Kidney epithelial cell (primary cell): Measurements from ENCODE around the gene CDC42. TPM values are rescaled to one million over a fixed set of nuclear protein-coding genes. Genes with fewer than 3 reads are reported as not detected.

Experiments used
- DNase-seq: peaks from one replicate; pipeline ENCODE4 v3.0.0-alpha.2; 2010; ENCODE audit warnings: low read depth
- H3K27me3 ChIP-seq: 2 replicates; pipeline ENCODE4 v1.6.0; 2011; ENCODE audit warnings: low read length; ENCODE audit not compliant: control insufficient read depth, insufficient read depth
- H3K36me3 ChIP-seq: 2 replicates; pipeline ENCODE4 v1.5.1; 2011; ENCODE audit warnings: low read length; ENCODE audit not compliant: control insufficient read depth, insufficient read depth
- H3K4me3 ChIP-seq: 2 replicates; pipeline ENCODE4 v1.5.1; 2011; ENCODE audit warnings: low read depth, mild to moderate bottlenecking, control low read depth, low read length
- total RNA-seq: library from RNA; depleted of rRNA; stranded (reverse); fragments of >200 nt; gene quantifications from 2 replicates; pipeline ENCODE4 v1.2.3, GENCODE V29; 2015
- TF ChIP-seq, protein P1 (sequence below): IDR thresholded peaks from 2 replicates; pipeline ENCODE4 v1.5.1; 2011; ENCODE audit warnings: mild to moderate bottlenecking, moderate library complexity, low read length, control low read depth, inconsistent platforms; ENCODE audit not compliant: insufficient read depth, poor library complexity, severe bottlenecking

CDC42 gene
- total RNA-seq, 1 donor from 2014 or later, result 327 TPM

GRCh38 chr1:22093513-22093912 is 41.0 kb downstream of the CDC42 start:
- no peak overlapping the region for H3K4me3 ChIP-seq
- no peaks in the 10 kb centered on the region for H3K27me3 ChIP-seq
- DNase-seq, result no peak
- no peaks in the 10 kb centered on the region for H3K36me3 ChIP-seq
- TF ChIP-seq, protein P1, sequence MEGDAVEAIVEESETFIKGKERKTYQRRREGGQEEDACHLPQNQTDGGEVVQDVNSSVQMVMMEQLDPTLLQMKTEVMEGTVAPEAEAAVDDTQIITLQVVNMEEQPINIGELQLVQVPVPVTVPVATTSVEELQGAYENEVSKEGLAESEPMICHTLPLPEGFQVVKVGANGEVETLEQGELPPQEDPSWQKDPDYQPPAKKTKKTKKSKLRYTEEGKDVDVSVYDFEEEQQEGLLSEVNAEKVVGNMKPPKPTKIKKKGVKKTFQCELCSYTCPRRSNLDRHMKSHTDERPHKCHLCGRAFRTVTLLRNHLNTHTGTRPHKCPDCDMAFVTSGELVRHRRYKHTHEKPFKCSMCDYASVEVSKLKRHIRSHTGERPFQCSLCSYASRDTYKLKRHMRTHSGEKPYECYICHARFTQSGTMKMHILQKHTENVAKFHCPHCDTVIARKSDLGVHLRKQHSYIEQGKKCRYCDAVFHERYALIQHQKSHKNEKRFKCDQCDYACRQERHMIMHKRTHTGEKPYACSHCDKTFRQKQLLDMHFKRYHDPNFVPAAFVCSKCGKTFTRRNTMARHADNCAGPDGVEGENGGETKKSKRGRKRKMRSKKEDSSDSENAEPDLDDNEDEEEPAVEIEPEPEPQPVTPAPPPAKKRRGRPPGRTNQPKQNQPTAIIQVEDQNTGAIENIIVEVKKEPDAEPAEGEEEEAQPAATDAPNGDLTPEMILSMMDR, result no peak

GRCh38 chr1:22096036-22096435 is 43.5 kb downstream of the CDC42 start:
- H3K4me3 ChIP-seq, result no peak overlapping the region
- TF ChIP-seq, protein P1, result no peak
- H3K27me3 ChIP-seq, result no peaks in the 10 kb centered on the region
- H3K36me3 ChIP-seq, result peaks cover 2% of the 10 kb centered on the region
- no peak for DNase-seq

DNA sequence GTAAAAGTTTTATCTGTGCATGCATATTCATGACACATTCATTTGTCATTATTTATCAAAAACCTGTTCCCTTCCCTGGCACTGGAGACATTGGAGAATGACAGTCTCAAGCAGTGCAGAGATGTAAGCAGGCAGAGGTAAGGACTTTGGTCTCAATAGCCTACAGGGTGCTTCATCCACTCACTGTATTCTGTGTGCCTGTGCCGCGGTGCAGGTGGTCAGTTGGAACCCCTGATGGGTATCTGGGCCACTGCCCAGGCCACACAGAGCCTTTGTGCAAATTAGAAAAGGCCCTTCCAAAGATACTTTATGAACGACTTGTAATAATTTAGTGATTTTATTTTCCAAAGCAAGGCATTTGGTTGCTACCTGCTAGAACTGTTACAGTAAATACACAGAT is 44.0 kb downstream of the CDC42 start:
- DNase-seq, result no peak
- H3K27me3 ChIP-seq, result no peaks in the 10 kb centered on the region
- TF ChIP-seq, protein P1, result no peak
- no peak overlapping the region for H3K4me3 ChIP-seq
- peaks cover 2% of the 10 kb centered on the region for H3K36me3 ChIP-seq

- no peak for DNase-seq
- TF ChIP-seq, protein P1, result no peak
- peaks cover 2% of the 10 kb centered on the region for H3K36me3 ChIP-seq
These were observed 46.2 kb downstream of the CDC42 start for GRCh38 chr1:22098752-22099151.

GRCh38 chr1:22100168-22100567 is 47.7 kb downstream of the CDC42 start:
- peaks cover 2% of the 10 kb centered on the region for H3K36me3 ChIP-seq

More at GRCh38 chr1:22098752-22099151, 46.2 kb downstream of the CDC42 start:
- Histone ChIP-seq H3K27me3 (no peaks in the 10 kb centered on the region), H3K4me3 (no peak overlapping the region)

DNA sequence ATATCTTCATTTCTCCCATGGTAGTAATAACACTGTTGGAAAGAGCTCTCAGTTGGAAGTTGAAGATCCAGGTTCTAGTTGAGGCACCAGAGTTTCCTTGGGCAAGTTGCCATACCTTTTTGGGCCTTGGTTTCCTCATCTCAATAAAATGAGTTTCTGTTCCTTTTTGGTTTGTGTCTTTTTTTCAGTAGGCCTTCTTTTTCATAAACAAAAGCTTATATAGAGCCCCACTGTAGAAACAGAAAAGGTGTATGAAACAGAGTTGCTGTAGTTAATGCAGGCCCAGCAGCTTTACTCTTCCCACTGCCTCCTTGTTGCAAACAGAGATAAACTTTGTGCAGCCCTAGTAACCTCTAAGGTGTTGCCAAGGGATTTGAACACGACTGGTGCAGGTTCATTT is 48.7 kb downstream of the CDC42 start:
- TF ChIP-seq, protein P1, result no peak
- H3K27me3 ChIP-seq, result no peaks in the 10 kb centered on the region
- no peak overlapping the region for H3K4me3 ChIP-seq
- DNase-seq, result no peak
- H3K36me3 ChIP-seq, result peaks cover 2% of the 10 kb centered on the region

More at GRCh38 chr1:22100168-22100567, 47.7 kb downstream of the CDC42 start:
- Histone ChIP-seq H3K4me3 (no peak overlapping the region), H3K27me3 (no peaks in the 10 kb centered on the region)
- no peak for DNase-seq
- TF ChIP-seq, protein P1, result no peak
